ENCODE results near the gene ZNF629.

The ZNF629 gene

GRCh38 chr16:30785126-30786106, 1.6 kb downstream of the ZNF629 start:
- no peak for DNase-seq

GRCh38 chr16:30784215-30784614, 2.8 kb downstream of the ZNF629 start:
- DNase-seq: no peak

- no peak for DNase-seq
These were observed 3.5 kb downstream of the ZNF629 start for GRCh38 chr16:30783280-30784109.

- no peak for DNase-seq
These were observed 4.3 kb downstream of the ZNF629 start for GRCh38 chr16:30782486-30783279.

GRCh38 chr16:30780549-30780948, 6.5 kb downstream of the ZNF629 start:
- no peak for DNase-seq

- no peak for DNase-seq
These were observed 7.0 kb downstream of the ZNF629 start for GRCh38 chr16:30780021-30780420.

- no peak for DNase-seq
These were observed 7.4 kb downstream of the ZNF629 start for GRCh38 chr16:30779596-30779995.

GRCh38 chr16:30778549-30779244, 8.3 kb downstream of the ZNF629 start:
- DNase-seq: no peak

- DNase-seq: no peak
These were observed 9.3 kb downstream of the ZNF629 start for GRCh38 chr16:30777591-30778297.

GRCh38 chr16:30775392-30776188, 11.4 kb downstream of the ZNF629 start:
- DNase-seq: peak; percentile 88

GRCh38 chr16:30775131-30775391, 11.9 kb downstream of the ZNF629 start:
- DNase-seq: no peak

GRCh38 chr16:30774367-30775130, 12.5 kb downstream of the ZNF629 start:
- no peak for DNase-seq

GRCh38 chr16:30773826-30774225, 13.2 kb downstream of the ZNF629 start:
- DNase-seq: no peak

- DNase-seq: no peak
These were observed 15.3 kb downstream of the ZNF629 start for GRCh38 chr16:30771726-30772125.

GRCh38 chr16:30769379-30770089, 17.5 kb downstream of the ZNF629 start:
- no peak for DNase-seq

GRCh38 chr16:30768583-30769181, 18.3 kb downstream of the ZNF629 start:
- no peak for DNase-seq

GRCh38 chr16:30767767-30768465, 19.1 kb downstream of the ZNF629 start:
- no peak for DNase-seq

- no peak for DNase-seq
These were observed 20.1 kb downstream of the ZNF629 start for GRCh38 chr16:30766933-30767284.
